CD14-positive monocyte (primary cell): ENCODE measurements around the gene ATP6V0A4. TPM values are rescaled to one million over a fixed set of nuclear protein-coding genes. Genes with fewer than 3 reads are reported as not detected.

Experiments
- DNase-seq, 3 donors: peaks; one replicate each; pipeline ENCODE4 v3.0.0-alpha.2; 2011 to 2022
- H2AFZ ChIP-seq: 2 replicates; pipeline ENCODE4 v1.6.0; 2012; ENCODE audit warnings: mild to moderate bottlenecking, low read depth, low read length, inconsistent platforms; ENCODE audit not compliant: insufficient read depth, poor library complexity, severe bottlenecking
- H3K27ac ChIP-seq, 2 donors: 1 replicate in 1 of 2; 2 replicates in 1 of 2; pipeline ENCODE4 v1.5.1; 2012 to 2013; ENCODE audit warnings: low read length in 2 of 2, control low read depth in 1 of 2, inconsistent platforms in 1 of 2, low read depth in 1 of 2, mild to moderate bottlenecking in 1 of 2
- H3K27me3 ChIP-seq, 2 donors: one replicate each; pipeline versions ENCODE4 v1.6.0 to v1.6.1; 2011 to 2013; ENCODE audit warnings: low read length in 2 of 2; ENCODE audit not compliant: control insufficient read depth in 2 of 2, insufficient read depth in 2 of 2
- H3K36me3 ChIP-seq, 2 donors: replicated peaks in 1 of 2; 1 replicate in 1 of 2; 2 replicates in 1 of 2; pipeline versions ENCODE4 v1.5.1 to v1.6.1; 2012 to 2013; ENCODE audit warnings: low read length in 2 of 2, control low read depth in 1 of 2, inconsistent platforms in 1 of 2, mild to moderate bottlenecking in 1 of 2; ENCODE audit not compliant: insufficient read depth in 2 of 2, control insufficient read depth in 1 of 2
- H3K4me1 ChIP-seq, 2 donors: 1 replicate in 1 of 2; 2 replicates in 1 of 2; pipeline versions ENCODE4 v1.5.1 to v1.6.1; 2012 to 2013; ENCODE audit warnings: low read length in 2 of 2, control low read depth in 1 of 2, inconsistent platforms in 1 of 2, mild to moderate bottlenecking in 1 of 2, moderate library complexity in 1 of 2; ENCODE audit not compliant: insufficient read depth in 2 of 2, control insufficient read depth in 1 of 2
- H3K4me2 ChIP-seq: replicated peaks from 2 replicates; pipeline ENCODE3; 2012; ENCODE audit warnings: low read length, moderate library complexity, mild to moderate bottlenecking; ENCODE audit not compliant: poor library complexity, severe bottlenecking; ENCODE audit errors: extremely low read depth
- H3K4me3 ChIP-seq, 3 experiments: fragments of 200-600 bp in 1 of 3; sonication (generic) in 1 of 3; replicated peaks in 1 of 3; 1 replicate in 2 of 3; 2 replicates in 1 of 3; pipeline ENCODE4 v1.5.1; 2011 to 2013; ENCODE audit warnings: low read length in 3 of 3, mild to moderate bottlenecking in 3 of 3, control low read depth in 2 of 3, low read depth in 2 of 3, inconsistent platforms in 1 of 3, moderate library complexity in 1 of 3
- H3K79me2 ChIP-seq: 2 replicates; pipeline ENCODE4 v1.6.0; 2012; ENCODE audit warnings: mild to moderate bottlenecking, control low read depth, inconsistent platforms, low read length, moderate library complexity; ENCODE audit not compliant: insufficient read depth
- H3K9ac ChIP-seq: 2 replicates; pipeline ENCODE4 v1.6.0; 2017; ENCODE audit warnings: low read length, mild to moderate bottlenecking; ENCODE audit not compliant: insufficient read depth, poor library complexity, severe bottlenecking
- H3K9me3 ChIP-seq, 2 donors: replicated peaks in 1 of 2; 1 replicate in 1 of 2; 2 replicates in 1 of 2; pipeline versions ENCODE4 v1.5.1 to v1.6.1; 2012 to 2013; ENCODE audit warnings: low read length in 2 of 2, control low read depth in 1 of 2; ENCODE audit not compliant: control insufficient read depth in 1 of 2, insufficient read depth in 1 of 2
- H4K20me1 ChIP-seq: 2 replicates; pipeline ENCODE4 v1.6.0; 2012; ENCODE audit warnings: mild to moderate bottlenecking, low read length, control low read depth, moderate library complexity; ENCODE audit not compliant: insufficient read depth
- H3K27ac Mint-ChIP-seq, 7 donors: one replicate each; pipeline ENCODE4 v1.8.0; 2020; ENCODE audit warnings: mild to moderate bottlenecking in 7 of 7, mixed read lengths in 7 of 7, moderate library complexity in 6 of 7, inconsistent platforms in 2 of 7
- H3K27me3 Mint-ChIP-seq, 3 donors: one replicate each; pipeline ENCODE4 v1.8.0; 2021 to 2022; ENCODE audit warnings: low read depth in 3 of 3, mild to moderate bottlenecking in 3 of 3, mixed read lengths in 3 of 3, moderate library complexity in 3 of 3, inconsistent platforms in 1 of 3
- H3K36me3 Mint-ChIP-seq, 2 donors: one replicate each; pipeline ENCODE4 v1.8.0; 2020; ENCODE audit warnings: mixed read lengths in 2 of 2, inconsistent platforms in 1 of 2, mild to moderate bottlenecking in 1 of 2
- H3K4me1 Mint-ChIP-seq: one replicate; pipeline ENCODE4 v1.8.0; 2020; ENCODE audit warnings: mild to moderate bottlenecking, mixed read lengths
- H3K4me3 Mint-ChIP-seq, 2 donors: one replicate each; pipeline ENCODE4 v1.8.0; 2020; ENCODE audit warnings: mild to moderate bottlenecking in 2 of 2, mixed read lengths in 2 of 2, moderate library complexity in 1 of 2
- H3K9me3 Mint-ChIP-seq, 7 donors: one replicate each; pipeline ENCODE4 v1.8.0; 2020 to 2022; ENCODE audit warnings: mixed read lengths in 7 of 7, mild to moderate bottlenecking in 6 of 7, moderate library complexity in 6 of 7, inconsistent platforms in 2 of 7
- CTCF ChIP-seq: fragments of 200-600 bp; IDR thresholded peaks from one replicate; pipeline ENCODE4 v1.8.0; 2022; ENCODE audit warnings: antibody characterized with exemption, mild to moderate bottlenecking
- WGBS: methylation state at CpG from one replicate; pipeline ENCODE4 v1.1.5; 2013; ENCODE audit warnings: missing lambda C conversion rate; ENCODE audit not compliant: insufficient coverage; 5-methylcytosine and 5-hydroxymethylcytosine counted together
- intact Hi-C, 2 donors: fragments of 100-400 bp; cut with micrococcal nuclease; formaldehyde crosslinking; loops; one replicate each; pipeline versions ENCODE4 v1.15.0 to v1.15.1; 2023
- polyA plus RNA-seq, 3 donors: library from polyadenylated mRNA; depleted of rRNA in 1 of 3; unstranded in 2 of 3; stranded (reverse) in 1 of 3; fragments of 300-500 nt in 2 of 3; fragments of >200 nt in 1 of 3; fragmentation: Illumina TruSeq in 2 of 3; gene quantifications; 1 replicate in 2 of 3; 2 replicates in 1 of 3; pipeline ENCODE4 v1.2.3, GENCODE V29; 2012 to 2021

ATP6V0A4 gene
- polyA plus RNA-seq, 3 donors = not detected

DNA sequence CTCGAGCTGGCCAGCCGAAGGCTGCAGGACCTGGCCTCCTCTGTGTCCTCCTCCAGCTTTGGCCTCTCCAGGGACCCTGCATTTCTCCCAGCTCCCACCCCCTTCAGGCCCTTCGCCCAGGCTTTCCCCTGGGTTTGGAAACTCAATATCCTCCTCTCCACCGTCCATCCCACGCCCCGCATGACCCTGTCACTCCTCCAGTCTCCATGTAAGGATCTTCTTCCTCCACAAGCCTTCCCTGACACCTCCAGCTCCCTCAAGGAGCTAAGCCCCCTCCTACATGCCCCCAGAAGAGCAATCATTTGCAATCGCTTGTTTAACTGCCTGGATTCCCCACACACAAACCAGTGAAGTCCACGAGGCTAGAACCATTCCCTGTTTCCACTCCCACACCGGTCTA, 24.8 kb downstream of the ATP6V0A4 start:
- intact Hi-C loops = no loop called here
- Mint-ChIP-seq H3K4me3 (no peak overlapping the region), H3K36me3 (no peaks in the 10 kb centered on the region), H3K27ac (no peak overlapping the region), H3K9me3 (peaks cover 0 to 2% (median 0%) of the 10 kb centered on the region in 7 donors), H3K4me1 (peaks cover 2% of the 10 kb centered on the region), H3K27me3 (peaks cover 2 to 10% (median 2%) of the 10 kb centered on the region in 3 donors)
- Histone ChIP-seq H3K27me3 (no peaks in the 10 kb centered on the region), H3K4me1 (no peaks in the 10 kb centered on the region), H3K79me2 (no peaks in the 10 kb centered on the region), H2AFZ (no peak overlapping the region), H3K27ac (no peak overlapping the region), H4K20me1 (no peaks in the 10 kb centered on the region), H3K4me2 (no peak overlapping the region), H3K9me3 (no peaks in the 10 kb centered on the region), H3K4me3 (no peak overlapping the region), H3K9ac (no peak overlapping the region), H3K36me3 (no peaks in the 10 kb centered on the region)
- no peak for DNase-seq
- TF ChIP-seq CTCF = no peak
- over 99% methylated on average over 9 of the region's 9 CpGs for WGBS

- no peak overlapping the region for H3K27ac ChIP-seq
- Mint-ChIP-seq H3K4me3 (no peak overlapping the region), H3K36me3 (no peaks in the 10 kb centered on the region), H3K27me3 (peaks cover under 1 to 7% (median 4%) of the 10 kb centered on the region in 3 donors), H3K27ac (no peak overlapping the region), H3K9me3 (peaks cover 0 to 2% (median 0%) of the 10 kb centered on the region in 7 donors), H3K4me1 (peaks cover 2% of the 10 kb centered on the region)
- H3K9me3 ChIP-seq = no peaks in the 10 kb centered on the region
- no peaks in the 10 kb centered on the region for H3K79me2 ChIP-seq
- H4K20me1 ChIP-seq = no peaks in the 10 kb centered on the region
- H3K4me1 ChIP-seq = no peaks in the 10 kb centered on the region
- no peak overlapping the region for H3K4me3 ChIP-seq
- no peaks in the 10 kb centered on the region for H3K36me3 ChIP-seq
- no peak overlapping the region for H3K4me2 ChIP-seq
- no CpG with 5 or more reads among the region's 8 CpGs for WGBS
- DNase-seq = no peak
- TF ChIP-seq CTCF = no peak
- H3K9ac ChIP-seq = no peak overlapping the region
- intact Hi-C loops = no loop called here
- no peaks in the 10 kb centered on the region for H3K27me3 ChIP-seq
- H2AFZ ChIP-seq = no peak overlapping the region
Observed at GRCh38 chr7:138770904-138771303, 27.1 kb downstream of the ATP6V0A4 start.
